ENCODE measurements around the gene LUC7L3. TPM values are rescaled to one million over a fixed set of nuclear protein-coding genes. Genes with fewer than 3 reads are reported as not detected.
"Not testable (repeated sequence)": the region's sequence is repeated elsewhere in the genome, so short reads cannot be mapped to it uniquely, and the experiment has no call there.

Gene LUC7L3
- total RNA-seq, 2 experiments from 2014 or later: 116 to 126 TPM

GRCh38 chr17:50803676-50804075, 84.3 kb downstream of the LUC7L3 start:
- H3K4me3 Mint-ChIP-seq: no peak overlapping the region
- no peaks in the 10 kb centered on the region for H3K27me3 Mint-ChIP-seq
- no peak for ATAC-seq (ENCODE audit: poor library complexity)
- H3K4me3 ChIP-seq (ENCODE audit: low read length): no peak overlapping the region
- H3K9me3 Mint-ChIP-seq: no peaks in the 10 kb centered on the region
- H3K27ac Mint-ChIP-seq: no peak overlapping the region
- H3K27ac ChIP-seq (ENCODE audit: low read depth in 1 of 2, low read length in 2 of 2): no peak overlapping the region
- no peak for TF ChIP-seq CTCF (IDR thresholded peaks at IDR 0.05)
- intact Hi-C loops (cut with DNase I, micrococcal nuclease): no loop called here
- DNase-seq: no peak
- H3K4me1 Mint-ChIP-seq (ENCODE audit: low read depth): no peaks in the 10 kb centered on the region
- no peaks in the 10 kb centered on the region for H3K36me3 ChIP-seq (ENCODE audit: insufficient read depth, low read length)
- POLR2A ChIA-PET: no interaction called here
- no peaks in the 10 kb centered on the region for H3K9me3 ChIP-seq (ENCODE audit: control insufficient read depth in 1 of 2, insufficient read depth in 1 of 2, low read length in 2 of 2)
- CTCF ChIA-PET: no interaction called here
- H3K4me1 ChIP-seq (ENCODE audit: insufficient read depth, low read length): no peaks in the 10 kb centered on the region
- no peaks in the 10 kb centered on the region for H3K27me3 ChIP-seq (ENCODE audit: control insufficient read depth in 1 of 2, insufficient read depth in 2 of 2, low read length in 2 of 2)
- H3K36me3 Mint-ChIP-seq (ENCODE audit: low read depth): no peaks in the 10 kb centered on the region

GRCh38 chr17:50804749-50805475, 85.5 kb downstream of the LUC7L3 start:
- DNase-seq; H3K27ac Mint-ChIP-seq; H3K36me3 Mint-ChIP-seq (ENCODE audit: low read depth); H3K4me3 ChIP-seq (ENCODE audit: low read length); H3K27ac ChIP-seq (ENCODE audit: low read depth in 1 of 2, low read length in 2 of 2); POLR2A ChIA-PET; intact Hi-C loops (cut with DNase I, micrococcal nuclease); H3K9me3 Mint-ChIP-seq; H3K27me3 Mint-ChIP-seq; H3K36me3 ChIP-seq (ENCODE audit: insufficient read depth, low read length); CTCF ChIA-PET; H3K4me1 Mint-ChIP-seq (ENCODE audit: low read depth); H3K4me3 Mint-ChIP-seq; H3K27me3 ChIP-seq (ENCODE audit: control insufficient read depth in 1 of 2, insufficient read depth in 2 of 2, low read length in 2 of 2); H3K9me3 ChIP-seq (ENCODE audit: control insufficient read depth in 1 of 2, insufficient read depth in 1 of 2, low read length in 2 of 2); H3K4me1 ChIP-seq (ENCODE audit: insufficient read depth, low read length); ATAC-seq (ENCODE audit: poor library complexity): not testable (repeated sequence)

- ATAC-seq (ENCODE audit: poor library complexity): no peak
- Histone ChIP-seq H3K9me3 (ENCODE audit: control insufficient read depth in 1 of 2, insufficient read depth in 1 of 2, low read length in 2 of 2) (no peaks in the 10 kb centered on the region), H3K4me1 (ENCODE audit: insufficient read depth, low read length) (no peaks in the 10 kb centered on the region), H3K36me3 (ENCODE audit: insufficient read depth, low read length) (no peaks in the 10 kb centered on the region), H3K27me3 (ENCODE audit: control insufficient read depth in 1 of 2, insufficient read depth in 2 of 2, low read length in 2 of 2) (no peaks in the 10 kb centered on the region), H3K27ac (ENCODE audit: low read depth in 1 of 2, low read length in 2 of 2) (no peak overlapping the region), H3K4me3 (ENCODE audit: low read length) (no peak overlapping the region)
- intact Hi-C loops (cut with DNase I, micrococcal nuclease): no loop called here
- Mint-ChIP-seq H3K27ac (no peak overlapping the region), H3K27me3 (no peaks in the 10 kb centered on the region), H3K36me3 (ENCODE audit: low read depth) (no peaks in the 10 kb centered on the region), H3K4me1 (ENCODE audit: low read depth) (no peaks in the 10 kb centered on the region), H3K9me3 (no peaks in the 10 kb centered on the region), H3K4me3 (no peak overlapping the region)
- POLR2A ChIA-PET: no interaction called here
- no peak for TF ChIP-seq CTCF (IDR thresholded peaks at IDR 0.05)
- CTCF ChIA-PET: no interaction called here
- no peak for DNase-seq
Measured at GRCh38 chr17:50805486-50805885, 86.1 kb downstream of the LUC7L3 start.

Small RNA genes within 50 kb of the gene (microRNA-seq; reads per million reads assigned to microRNA genes)
- gene MIR8059 (ENCODE audit: borderline microRNAs expressed, borderline replicate concordance): not detected

Other genes with a start within 250 kb of the LUC7L3 start
- gene RSAD1, start 240.7 kb upstream of the LUC7L3 start, total RNA-seq: 10 to 100 TPM; 44.6 to 44.7 TPM
- gene MYCBPAP, start 211.2 kb upstream of the LUC7L3 start, total RNA-seq: 1 to 10 TPM in 1 of 2 experiments, under 1 TPM in 1; 0.78 to 1.5 TPM
- not detected for gene EPN3, start 186.9 kb upstream of the LUC7L3 start, total RNA-seq
- gene SPATA20, start 172.4 kb upstream of the LUC7L3 start, total RNA-seq: 10 to 100 TPM; 10.2 to 10.3 TPM
- not detected for gene CACNA1G, start 158.9 kb upstream of the LUC7L3 start, total RNA-seq
- under 1 TPM in 1 of 2 experiments, not detected in 1; 0.19 TPM for gene ABCC3, start 84.7 kb upstream of the LUC7L3 start, total RNA-seq
- 10 to 100 TPM; 22.8 to 24.0 TPM for gene ANKRD40, start 11.7 kb upstream of the LUC7L3 start, total RNA-seq
- not detected for gene ANKRD40CL, start 47.9 kb downstream of the LUC7L3 start, total RNA-seq
- not detected for gene WFIKKN2, start 116.0 kb downstream of the LUC7L3 start, total RNA-seq
- 100 to 1,000 TPM; 419 to 449 TPM for gene TOB1, start 146.8 kb downstream of the LUC7L3 start, total RNA-seq

Data from CD4-positive, alpha-beta T cell (primary cell).